ENCODE results near the gene SEC14L5.
A peak's percentile ranks its signal among the peaks of the same experiment; 100 is the strongest.

SEC14L5 gene

DNA sequence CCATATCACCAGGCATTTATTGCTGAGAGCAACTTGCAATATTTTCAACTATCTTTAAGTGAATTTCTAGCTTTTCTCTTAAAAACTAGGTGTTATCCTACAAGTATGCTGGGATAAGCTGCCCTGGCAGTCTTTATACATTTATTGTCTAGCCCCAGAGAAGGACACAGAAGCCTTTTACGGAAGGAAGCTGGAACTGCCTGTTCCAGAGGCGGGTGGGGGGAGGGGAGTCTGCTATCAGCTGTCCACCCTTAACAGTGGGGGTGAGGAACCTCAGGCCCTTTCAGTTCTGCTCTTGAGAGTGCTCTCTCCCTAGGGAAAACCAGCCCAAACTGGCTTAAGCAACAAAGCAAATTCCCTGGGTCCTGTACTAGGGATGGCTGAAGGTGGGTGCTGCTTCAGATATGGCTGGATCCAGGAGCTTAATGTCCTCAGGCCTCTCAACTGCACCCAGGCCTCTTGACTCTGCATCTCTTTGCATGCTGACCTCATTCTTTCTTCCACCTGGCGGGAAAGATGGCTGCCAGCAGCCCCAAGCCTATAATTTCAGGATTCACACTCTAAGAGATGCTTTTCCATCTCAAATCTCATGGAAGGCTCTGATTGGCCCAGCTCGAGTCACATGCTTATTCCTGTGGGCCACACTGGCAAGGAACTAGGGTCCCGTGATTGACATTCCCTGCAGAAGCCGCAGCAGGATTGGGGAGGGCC, 59.0 kb downstream of the SEC14L5 start:
- DNase-seq, result no peak

DNA sequence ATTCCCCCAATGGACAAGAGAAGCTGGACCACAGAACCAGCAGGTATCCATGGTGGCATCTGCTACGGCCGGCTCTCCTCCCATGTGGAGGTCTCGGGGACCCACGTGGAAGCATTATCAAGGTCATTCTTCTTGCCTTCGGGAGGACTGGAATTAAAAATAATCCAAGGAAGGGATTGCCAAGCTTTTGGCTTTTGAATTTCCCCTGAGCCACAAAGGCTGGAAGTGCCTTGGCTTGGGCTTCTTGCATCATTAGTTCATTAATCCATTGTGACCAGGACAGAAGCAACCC, 59.5 kb downstream of the SEC14L5 start:
- no peak for DNase-seq

GRCh38 chr16:5018793-5019192, 60.7 kb downstream of the SEC14L5 start:
- DNase-seq, result no peak

DNA sequence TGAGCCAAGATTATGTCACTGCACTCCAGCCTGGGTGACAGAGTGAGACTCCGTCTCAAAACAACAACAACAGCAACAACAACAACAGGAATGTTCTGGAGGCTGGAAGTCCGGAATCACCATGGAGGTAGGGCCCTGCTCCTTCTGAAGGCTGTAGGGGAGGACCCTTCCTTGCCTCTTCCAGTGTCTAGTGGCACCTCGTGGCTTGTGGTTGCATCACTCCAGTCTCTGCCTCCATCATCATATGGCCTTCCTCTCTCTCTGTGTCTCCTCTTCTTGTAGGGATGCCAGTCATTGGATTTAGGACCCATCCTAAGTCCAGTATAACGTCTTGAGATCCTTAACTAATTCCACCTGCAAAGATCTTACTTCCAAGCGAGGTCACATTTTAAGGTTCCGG, 61.6 kb downstream of the SEC14L5 start:
- no peak for DNase-seq

GRCh38 chr16:5020551-5020950, 62.4 kb downstream of the SEC14L5 start:
- no peak for DNase-seq

DNA sequence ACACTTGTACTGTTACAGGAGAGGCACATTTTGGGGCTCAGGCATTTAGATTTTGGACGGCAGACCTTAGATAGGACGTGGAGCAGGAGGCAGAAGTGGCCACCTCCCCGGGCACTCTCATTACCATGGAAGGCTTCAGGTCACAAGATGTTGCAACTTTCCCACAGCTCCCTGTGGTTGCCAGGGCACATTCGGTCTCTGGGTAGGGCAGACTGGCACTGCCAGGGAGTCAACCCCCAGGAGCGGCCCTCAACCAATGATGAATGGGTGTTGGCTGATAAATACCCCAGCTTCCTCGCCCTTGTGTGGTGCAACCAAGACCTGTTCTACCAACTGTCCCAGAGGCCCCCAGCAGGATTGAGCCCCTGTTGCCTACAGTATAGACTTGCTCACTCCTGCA, 64.4 kb downstream of the SEC14L5 start:
- DNase-seq, result no peak

GRCh38 chr16:5024632-5025031, 66.5 kb downstream of the SEC14L5 start:
- DNase-seq, result no peak

DNA sequence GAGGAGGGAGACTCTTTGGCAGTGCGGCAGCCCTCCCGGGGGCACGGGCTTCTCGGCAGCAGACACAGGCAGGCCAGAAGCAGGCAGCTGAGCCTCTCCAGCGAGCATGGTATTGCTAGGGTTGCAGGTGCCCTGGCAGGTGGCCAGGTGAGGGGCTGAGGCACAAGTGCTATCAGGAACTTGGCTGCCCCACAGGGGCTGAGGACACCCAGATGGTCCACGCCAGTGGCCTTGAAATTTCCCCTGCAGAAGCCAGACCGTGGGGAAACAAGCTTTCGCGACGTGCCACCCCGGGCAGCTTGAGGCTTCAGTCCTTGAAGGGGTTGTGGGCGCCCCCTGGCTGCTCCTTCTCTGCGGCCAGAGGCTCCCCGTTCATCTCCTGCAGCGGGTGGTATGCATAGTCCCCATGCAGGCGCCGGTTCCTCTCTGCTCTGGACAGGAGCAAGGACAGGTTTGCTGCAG, 67.1 kb downstream of the SEC14L5 start:
- DNase-seq, result no peak

GRCh38 chr16:5026664-5027063, 68.5 kb downstream of the SEC14L5 start:
- no peak for DNase-seq

DNA sequence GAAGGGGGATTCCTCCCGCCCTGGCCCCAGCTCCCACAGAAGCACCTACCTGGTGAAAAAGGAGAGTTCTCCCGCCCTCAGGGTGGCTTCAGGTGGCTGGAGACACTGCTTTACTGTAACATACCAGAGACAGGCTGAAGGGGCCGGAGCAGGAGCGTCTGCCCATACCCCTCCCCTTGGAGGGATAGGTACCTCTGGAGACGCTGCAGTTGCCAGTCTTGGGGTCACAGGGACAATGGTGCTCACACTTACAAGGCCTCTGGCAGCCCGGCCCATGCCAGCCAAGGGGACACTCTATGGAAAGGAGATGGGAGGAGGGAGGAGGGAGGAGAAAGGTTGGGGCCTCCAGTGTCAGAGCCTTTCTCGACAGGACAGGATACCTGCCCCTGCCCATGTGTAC, 69.0 kb downstream of the SEC14L5 start:
- no peak for DNase-seq

- DNase-seq, result no peak
Observed at GRCh38 chr16:5027575-5028235, 69.6 kb downstream of the SEC14L5 start.

GRCh38 chr16:5028950-5029475, 70.9 kb downstream of the SEC14L5 start:
- no peak for DNase-seq

- no peak for DNase-seq
Observed at GRCh38 chr16:5030251-5030870, 72.2 kb downstream of the SEC14L5 start.

- no peak for DNase-seq
Observed at GRCh38 chr16:5031601-5032000, 73.5 kb downstream of the SEC14L5 start.

GRCh38 chr16:5032748-5033167, 74.6 kb downstream of the SEC14L5 start:
- no peak for DNase-seq

GRCh38 chr16:5033256-5034166, 75.4 kb downstream of the SEC14L5 start, which contains the start of gene NAGPA:
NAGPA (minus strand) TSS chr16:5033935; CDS start chr16:5033914, 21 bp downstream.
- DNase-seq, result peak; percentile 48 to 92

GRCh38 chr16:5034167-5034523, 76.0 kb downstream of the SEC14L5 start:
- DNase-seq, result no peak

DNA sequence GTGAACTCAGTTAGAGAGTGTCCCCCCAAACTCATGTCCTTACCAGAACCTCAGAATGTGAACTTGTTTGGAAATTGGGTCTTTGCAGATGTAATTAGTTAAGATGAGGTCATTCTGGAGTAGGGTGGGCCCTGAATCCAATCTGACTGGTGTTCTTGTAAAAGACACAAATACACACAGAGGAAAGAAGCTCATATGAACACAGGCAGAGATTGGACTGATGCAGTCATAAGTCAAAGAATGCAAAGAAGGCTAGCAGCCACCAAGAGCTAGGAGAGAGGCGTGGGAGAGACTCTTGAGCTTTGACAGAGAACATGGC, 77.7 kb downstream of the SEC14L5 start:
- DNase-seq, result no peak

- DNase-seq, result no peak
Observed at GRCh38 chr16:5036228-5037156, 78.4 kb downstream of the SEC14L5 start.

- DNase-seq, result no peak
Observed at GRCh38 chr16:5040451-5040850, 82.3 kb downstream of the SEC14L5 start.

- DNase-seq, result no peak
Observed at GRCh38 chr16:5041600-5042133, 83.5 kb downstream of the SEC14L5 start.
